Right atrium auricular region (tissue), 2 donors: Measurements from ENCODE around the gene CD200. TPM values are rescaled to one million over a fixed set of nuclear protein-coding genes. Genes with fewer than 3 reads are reported as not detected.

Experiments
- DNase-seq: peaks from one replicate; pipeline ENCODE4 v3.0.0-alpha.2; 2019; ENCODE audit warnings: low spot score
- H3K27ac ChIP-seq, 2 donors: fragments of 200-600 bp; sonication (generic); 1 replicate in 1 of 2; 2 replicates in 1 of 2; pipeline ENCODE4 v1.5.1; 2016 to 2019
- H3K27me3 ChIP-seq, 2 donors: fragments of 200-600 bp; sonication (generic); one replicate each; pipeline versions ENCODE4 v1.5.1 to v1.6.0; 2017 to 2019
- H3K36me3 ChIP-seq: fragments of 200-600 bp; sonication (generic); one replicate; pipeline ENCODE4 v1.5.1; 2016
- H3K4me1 ChIP-seq, 2 donors: fragments of 200-600 bp; sonication (generic); one replicate each; pipeline versions ENCODE4 v1.5.1 to v1.6.0; 2017 to 2019
- H3K4me3 ChIP-seq, 2 donors: fragments of 200-600 bp; sonication (generic); 1 replicate in 1 of 2; 2 replicates in 1 of 2; pipeline ENCODE4 v1.5.1; 2017 to 2019; ENCODE audit warnings: mild to moderate bottlenecking in 1 of 2, moderate library complexity in 1 of 2
- H3K9me3 ChIP-seq, 2 donors: fragments of 200-600 bp; sonication (generic); one replicate each; pipeline ENCODE4 v1.5.1; 2019
- CTCF ChIP-seq, 2 donors: fragments of 200-600 bp; sonication (generic); IDR thresholded peaks; one replicate each; pipeline ENCODE4 v1.5.1; 2019; ENCODE audit warnings: antibody characterized with exemption in 2 of 2
- total RNA-seq, 2 donors: library from RNA; depleted of rRNA; stranded (reverse); fragments of >200 nt; gene quantifications; one replicate each; pipeline ENCODE4 v1.1.0, GENCODE V29; 2016

Gene CD200
- total RNA-seq, 2 donors from 2014 or later = 5.7 to 12.1 TPM

- H3K9me3 ChIP-seq = peaks cover 0 to 6% of the 10 kb centered on the region in 2 donors
- no peaks in the 10 kb centered on the region for H3K36me3 ChIP-seq
- no peak for TF ChIP-seq CTCF (IDR thresholded peaks at IDR 0.05)
- H3K4me3 ChIP-seq = no peak overlapping the region
- no peak for DNase-seq
- no peaks in the 10 kb centered on the region for H3K27me3 ChIP-seq
- H3K4me1 ChIP-seq = no peaks in the 10 kb centered on the region
- H3K27ac ChIP-seq = peak overlapping the region in 1 of 2 donors; percentile 15
These were observed 6.7 kb downstream of the CD200 start for GRCh38 chr3:112339609-112340008.

GRCh38 chr3:112341386-112341785, 8.4 kb downstream of the CD200 start:
- TF ChIP-seq CTCF (IDR thresholded peaks at IDR 0.05) = no peak
- Histone ChIP-seq H3K36me3 (no peaks in the 10 kb centered on the region), H3K27ac (no peak overlapping the region), H3K9me3 (peaks cover 0 to 6% of the 10 kb centered on the region in 2 donors), H3K4me3 (no peak overlapping the region), H3K27me3 (no peaks in the 10 kb centered on the region), H3K4me1 (no peaks in the 10 kb centered on the region)
- DNase-seq = no peak

GRCh38 chr3:112345681-112346080, 12.7 kb downstream of the CD200 start:
- no peak for DNase-seq
- Histone ChIP-seq H3K27ac (no peak overlapping the region), H3K4me1 (no peaks in the 10 kb centered on the region), H3K4me3 (no peak overlapping the region), H3K9me3 (peaks cover 0 to 6% of the 10 kb centered on the region in 2 donors), H3K27me3 (no peaks in the 10 kb centered on the region), H3K36me3 (no peaks in the 10 kb centered on the region)
- no peak for TF ChIP-seq CTCF (IDR thresholded peaks at IDR 0.05)

- Histone ChIP-seq H3K4me1 (no peaks in the 10 kb centered on the region), H3K9me3 (peaks cover 0 to 6% of the 10 kb centered on the region in 2 donors), H3K27me3 (no peaks in the 10 kb centered on the region), H3K27ac (no peak overlapping the region), H3K4me3 (no peak overlapping the region), H3K36me3 (no peaks in the 10 kb centered on the region)
- no peak for DNase-seq
- TF ChIP-seq CTCF (IDR thresholded peaks at IDR 0.05) = no peak
These were observed 13.7 kb downstream of the CD200 start for GRCh38 chr3:112346491-112347122.

- Histone ChIP-seq H3K9me3 (no peaks in the 10 kb centered on the region), H3K36me3 (no peaks in the 10 kb centered on the region), H3K27ac (no peak overlapping the region), H3K27me3 (no peaks in the 10 kb centered on the region), H3K4me3 (no peak overlapping the region), H3K4me1 (no peaks in the 10 kb centered on the region)
- TF ChIP-seq CTCF (IDR thresholded peaks at IDR 0.05) = no peak
- DNase-seq = no peak
These were observed 16.0 kb downstream of the CD200 start for GRCh38 chr3:112348943-112349342.

GRCh38 chr3:112349557-112349956, 16.6 kb downstream of the CD200 start:
- no peaks in the 10 kb centered on the region for H3K9me3 ChIP-seq
- no peaks in the 10 kb centered on the region for H3K4me1 ChIP-seq
- no peaks in the 10 kb centered on the region for H3K36me3 ChIP-seq

More at GRCh38 chr3:112349557-112349956, 16.6 kb downstream of the CD200 start:
- no peak for TF ChIP-seq CTCF (IDR thresholded peaks at IDR 0.05)
- DNase-seq = no peak
- Histone ChIP-seq H3K27ac (no peak overlapping the region), H3K4me3 (no peak overlapping the region), H3K27me3 (no peaks in the 10 kb centered on the region)
